GM21423 (cell line): ENCODE measurements around the gene SH3PXD2A.
A peak's percentile ranks its signal among the peaks of the same experiment; 100 is the strongest.

Experiments
- ATAC-seq: cut with Tn5 transposase; IDR thresholded peaks from one replicate; pipeline ENCODE4 v1.9.1; 2021; ENCODE audit warnings: mild to moderate bottlenecking, moderate library complexity; ENCODE audit not compliant: unreplicated experiment

The SH3PXD2A gene

GRCh38 chr10:103595933-103596726, 259.2 kb downstream of the SH3PXD2A start:
- no peak for ATAC-seq

DNA sequence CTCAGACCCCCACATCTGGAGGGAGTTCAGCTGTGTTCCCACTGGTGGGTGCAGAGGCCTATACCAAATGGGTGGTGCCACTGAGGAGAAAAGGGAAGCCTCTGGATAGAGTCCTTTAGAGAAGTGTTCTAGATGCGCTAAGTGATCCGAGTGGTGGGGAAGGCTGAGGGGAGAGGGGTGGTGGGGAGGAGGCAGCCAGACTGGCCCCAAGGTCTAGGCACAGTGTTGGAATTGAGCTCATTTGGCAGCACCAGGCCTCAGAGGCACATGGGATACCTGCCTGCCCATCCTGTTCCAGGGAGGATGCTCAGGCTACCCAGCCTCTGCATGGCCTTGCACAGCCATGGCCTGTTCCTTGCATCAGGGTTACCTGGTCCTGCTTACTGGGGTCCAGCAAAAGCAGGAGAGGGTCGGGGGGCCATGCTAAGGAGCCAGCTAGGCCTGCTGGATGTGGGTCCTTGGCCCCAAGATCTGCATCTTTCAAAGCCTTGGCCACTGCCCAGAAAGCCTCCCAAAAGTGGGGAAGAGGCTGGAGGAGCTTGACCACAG, 262.3 kb downstream of the SH3PXD2A start:
- ATAC-seq, result no peak

- ATAC-seq, result no peak
Observed at GRCh38 chr10:103592186-103593021, 263.0 kb downstream of the SH3PXD2A start.

DNA sequence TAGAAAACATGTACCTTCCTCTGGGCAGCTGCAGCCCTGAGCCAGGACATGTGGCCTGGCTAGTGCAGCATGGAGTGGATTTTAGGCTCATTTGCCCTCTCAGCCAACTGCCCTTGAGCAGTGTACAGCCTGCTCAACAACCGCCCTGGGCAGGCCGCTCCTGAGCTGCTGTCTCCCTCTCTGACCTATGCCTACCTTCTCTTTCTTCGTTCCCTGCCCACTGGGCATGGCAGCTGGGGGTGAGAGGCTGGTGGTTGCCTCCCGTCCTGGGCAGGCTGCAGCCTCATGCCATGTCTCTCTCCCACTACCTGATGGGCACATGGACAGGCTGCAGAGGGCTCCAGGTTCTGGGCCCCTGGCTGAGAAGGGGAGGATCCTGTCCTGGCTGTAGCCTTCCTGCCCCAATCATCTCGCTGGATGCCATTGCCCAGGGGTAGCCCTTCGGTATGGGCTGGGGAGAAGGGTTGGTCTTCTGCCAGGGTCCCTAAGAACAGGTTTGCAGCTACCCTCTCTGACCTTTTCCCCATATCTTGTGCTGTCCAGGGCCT, 264.6 kb downstream of the SH3PXD2A start:
- no peak for ATAC-seq

DNA sequence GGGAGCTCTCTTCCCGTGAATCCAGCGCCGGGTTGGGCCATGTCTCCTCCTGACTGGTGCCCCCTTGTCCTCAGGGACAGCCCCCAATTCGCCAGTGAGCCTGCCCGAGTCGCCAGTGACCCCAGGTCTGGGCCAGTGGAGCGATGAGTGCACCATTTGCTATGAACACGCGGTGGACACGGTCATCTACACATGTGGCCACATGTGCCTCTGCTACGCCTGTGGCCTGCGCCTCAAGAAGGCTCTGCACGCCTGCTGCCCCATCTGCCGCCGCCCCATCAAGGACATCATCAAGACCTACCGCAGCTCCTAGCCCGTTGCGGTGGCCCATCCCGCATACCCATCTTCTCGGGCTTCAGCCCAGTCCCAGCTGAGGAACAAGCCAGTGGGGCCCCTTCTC, 265.3 kb downstream of the SH3PXD2A start:
- no peak for ATAC-seq

DNA sequence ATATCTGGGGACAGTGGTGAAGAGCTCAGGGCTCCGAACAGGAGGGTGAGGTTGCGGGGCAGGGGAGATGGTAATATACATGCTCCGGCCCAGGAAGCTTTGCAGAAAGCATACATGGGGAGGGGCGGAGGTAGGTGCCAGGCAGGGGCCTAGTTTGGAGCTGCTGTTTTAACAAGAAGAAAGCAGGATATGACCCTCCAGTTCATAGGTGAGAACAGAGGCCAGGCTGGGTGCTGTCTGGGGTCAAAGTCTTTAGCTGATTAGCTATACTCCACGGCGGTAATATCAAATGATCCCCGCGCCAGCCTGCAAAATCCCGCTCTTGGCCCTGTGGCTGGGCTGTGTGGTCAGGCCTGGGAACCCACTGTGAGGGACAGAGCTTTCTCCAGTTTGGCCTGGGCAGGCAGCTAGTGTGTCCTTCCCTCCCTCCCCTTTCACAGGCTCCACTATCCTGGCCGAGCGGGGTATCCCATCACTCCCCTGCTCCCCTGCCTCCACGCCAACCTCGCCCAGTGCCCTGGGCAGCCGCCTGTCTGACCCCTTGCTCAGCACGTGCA, 266.2 kb downstream of the SH3PXD2A start:
- ATAC-seq, result no peak

GRCh38 chr10:103587073-103587472, 268.3 kb downstream of the SH3PXD2A start:
- ATAC-seq, result no peak

GRCh38 chr10:103585011-103585405, 270.4 kb downstream of the SH3PXD2A start:
- ATAC-seq, result no peak

DNA sequence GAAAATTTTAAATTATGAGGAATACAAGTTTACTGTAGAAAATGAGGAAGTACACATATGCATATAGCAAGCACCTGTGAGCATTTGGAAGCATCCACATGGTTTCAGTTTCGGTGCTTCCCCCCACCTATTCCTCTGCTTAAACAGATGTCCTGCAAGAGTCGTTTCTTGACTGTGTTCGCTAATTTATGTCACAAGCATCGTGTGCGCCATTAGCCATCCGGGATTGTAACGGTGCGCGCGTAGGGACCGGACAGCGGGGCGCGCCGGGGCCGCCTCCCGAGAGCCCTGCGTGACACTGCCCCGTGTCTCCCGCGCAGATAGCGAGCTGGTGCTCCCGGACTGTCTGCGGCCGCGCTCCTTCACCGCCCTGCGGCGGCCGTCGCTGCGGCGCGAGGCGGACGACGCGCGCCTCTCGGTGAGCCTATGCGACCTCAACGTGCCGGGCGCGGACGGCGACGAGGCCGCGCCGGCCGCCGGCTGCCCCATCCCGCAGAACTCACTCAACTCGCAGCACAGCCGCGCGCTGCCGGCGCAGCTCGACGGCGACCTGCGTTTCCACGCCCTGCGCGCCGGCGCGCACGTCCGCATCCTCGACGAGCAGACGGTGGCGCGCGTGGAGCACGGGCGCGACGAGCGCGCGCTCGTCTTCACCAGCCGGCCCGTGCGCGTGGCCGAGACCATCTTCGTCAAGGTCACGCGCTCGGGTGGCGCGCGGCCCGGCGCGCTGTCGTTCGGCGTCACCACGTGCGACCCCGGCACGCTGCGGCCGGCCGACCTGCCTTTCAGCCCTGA, 271.0 kb downstream of the SH3PXD2A start:
- ATAC-seq, result no peak

DNA sequence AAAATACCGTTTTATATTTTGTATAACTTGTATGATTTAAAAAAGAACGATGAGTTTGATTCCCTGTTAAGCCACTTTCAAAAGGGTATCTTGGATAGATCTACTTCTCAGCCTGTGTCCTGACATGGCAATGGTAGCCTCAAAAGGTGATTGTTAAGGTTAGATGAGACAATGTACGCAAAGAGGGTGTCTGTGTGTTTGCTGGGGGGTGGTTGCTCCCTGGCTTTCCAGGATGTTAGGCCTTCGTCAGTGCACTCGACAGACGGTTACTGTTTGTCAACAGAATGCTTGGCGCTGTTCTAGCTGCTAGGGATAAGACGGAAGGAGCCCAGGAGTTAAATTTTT, 271.5 kb downstream of the SH3PXD2A start:
- no peak for ATAC-seq

- ATAC-seq, result no peak
Observed at GRCh38 chr10:103582331-103583123, 272.8 kb downstream of the SH3PXD2A start.

GRCh38 chr10:103581499-103581898, 273.9 kb downstream of the SH3PXD2A start:
- ATAC-seq, result no peak

DNA sequence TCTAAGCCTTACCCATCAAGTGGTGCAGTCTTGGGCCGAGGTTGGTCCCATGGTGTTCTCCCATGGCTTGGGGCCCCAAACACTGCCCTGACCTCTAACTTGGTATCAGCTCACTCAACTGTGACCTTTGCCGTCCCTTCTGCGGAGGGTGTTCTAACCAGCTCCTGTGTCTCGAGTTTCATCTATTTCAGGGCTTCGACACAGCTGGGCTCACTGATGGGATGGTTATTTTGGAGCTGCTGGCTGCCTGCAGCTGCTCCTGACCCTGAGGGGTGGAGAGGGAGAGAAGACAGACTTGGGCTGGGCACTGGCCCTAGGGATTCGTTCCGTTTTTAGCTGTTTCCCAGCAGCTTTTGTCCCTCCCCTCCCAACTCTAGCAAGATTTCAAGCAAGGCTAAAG, 274.9 kb downstream of the SH3PXD2A start:
- no peak for ATAC-seq

DNA sequence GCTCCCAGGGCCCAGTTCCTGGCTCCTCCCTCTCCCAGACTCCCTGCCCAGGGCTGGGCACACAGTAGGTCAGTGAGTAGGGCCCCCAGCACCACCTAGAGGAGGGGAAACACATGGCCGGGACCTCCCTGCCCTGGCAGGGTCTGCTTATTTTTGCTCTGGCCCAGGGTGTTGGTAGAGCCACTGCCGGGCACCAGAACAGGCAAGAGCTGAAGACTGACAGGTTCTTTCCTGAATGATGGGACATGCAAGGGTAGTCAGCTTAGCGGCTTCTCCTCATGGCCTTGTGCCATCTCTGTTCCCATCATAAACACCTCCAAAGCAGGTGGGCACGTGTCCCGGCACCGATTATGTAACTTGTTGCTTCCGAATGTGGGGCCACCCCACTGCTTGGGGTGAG, 275.4 kb downstream of the SH3PXD2A start:
- ATAC-seq, result no peak

DNA sequence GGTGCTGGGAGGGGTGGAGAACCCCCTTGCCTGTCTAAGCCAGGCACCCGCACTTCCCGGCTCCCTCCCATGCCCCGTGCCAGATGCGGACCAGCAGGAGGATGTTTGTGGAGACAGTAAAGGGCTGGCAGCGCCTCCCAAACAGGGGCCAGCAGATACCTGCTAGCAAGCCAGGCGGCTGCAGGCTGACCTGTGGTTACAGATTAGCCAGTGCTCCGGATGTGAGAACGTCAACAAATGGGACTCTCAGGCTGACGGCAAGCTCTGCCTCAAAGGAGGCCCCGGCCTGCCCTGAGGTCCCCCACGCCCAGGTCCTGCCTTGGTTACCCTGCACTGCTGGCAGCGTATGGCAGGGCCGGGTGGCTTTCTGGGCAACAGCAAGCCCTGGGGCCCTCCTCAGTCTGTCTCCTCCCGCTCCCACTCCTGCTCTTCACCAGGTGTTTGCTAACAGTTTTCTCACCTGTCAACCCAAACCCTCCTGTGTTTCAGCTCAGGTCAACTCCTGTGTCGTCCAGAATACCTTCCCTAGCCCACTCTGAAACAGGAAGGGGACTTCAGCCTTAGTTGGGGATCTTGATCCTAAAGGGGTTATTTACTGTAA, 276.5 kb downstream of the SH3PXD2A start:
- ATAC-seq, result peak; percentile 86

- ATAC-seq, result no peak
Observed at GRCh38 chr10:103576862-103577261, 278.5 kb downstream of the SH3PXD2A start.

DNA sequence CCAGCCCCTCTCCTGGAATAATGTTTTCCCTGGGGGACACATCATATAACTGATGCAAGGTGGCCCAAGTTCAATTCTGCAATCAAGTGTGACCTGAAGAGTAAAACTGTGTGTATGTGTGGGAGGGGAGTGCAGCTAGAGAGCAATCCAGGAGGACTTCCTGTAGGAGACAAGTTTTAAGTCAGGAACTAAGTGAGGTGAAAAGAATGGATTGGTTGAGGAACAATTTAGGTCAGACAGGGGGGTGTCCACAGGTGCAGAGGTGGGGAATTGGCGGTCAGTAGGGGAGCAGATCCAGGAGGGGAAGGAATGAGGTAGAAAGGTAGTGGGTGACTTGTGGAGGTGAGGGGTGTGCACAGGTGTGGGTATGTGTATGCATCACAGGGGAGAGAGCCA, 279.3 kb downstream of the SH3PXD2A start:
- no peak for ATAC-seq

GRCh38 chr10:103575416-103576075, 279.8 kb downstream of the SH3PXD2A start:
- no peak for ATAC-seq
